ENCODE measurements around the gene OS9. TPM values are rescaled to one million over a fixed set of nuclear protein-coding genes. Genes with fewer than 3 reads are reported as not detected.

Gene OS9
- total RNA-seq, 1 donor from 2014 or later: 230 TPM

DNA sequence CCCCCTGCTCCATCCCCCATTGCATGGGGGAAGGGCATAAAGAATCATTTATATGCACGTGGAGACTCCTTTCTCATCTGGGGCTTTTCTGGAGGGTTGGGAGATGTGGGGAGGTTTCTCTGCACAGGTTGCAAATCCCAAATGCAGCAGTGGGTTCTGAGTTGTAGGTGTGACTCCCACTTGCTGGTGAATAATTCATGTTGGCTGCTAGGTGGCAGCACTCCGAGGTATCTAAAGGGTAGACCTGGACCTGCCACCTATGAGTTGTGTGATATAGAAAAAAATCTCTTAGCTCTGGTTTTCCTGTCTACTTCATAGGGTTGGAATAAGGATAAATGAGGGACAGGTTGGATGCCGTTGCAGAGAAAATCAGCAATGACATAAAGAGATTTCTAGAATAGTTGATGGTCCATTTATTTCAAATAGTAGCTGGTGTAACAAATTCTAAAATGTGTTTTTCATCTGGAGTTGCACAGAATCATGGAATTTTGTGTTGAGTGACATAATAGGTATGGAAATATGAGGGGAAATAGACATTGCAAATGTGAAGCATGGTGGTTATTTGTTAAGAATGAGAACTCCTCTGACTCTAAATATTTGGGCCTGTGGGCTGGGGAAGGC, 65.5 kb downstream of the OS9 start:
- no peak for ATAC-seq
- DNase-seq (ENCODE audit: low spot score): no peak
- intact Hi-C loops (cut with DNase I): no loop called here

DNA sequence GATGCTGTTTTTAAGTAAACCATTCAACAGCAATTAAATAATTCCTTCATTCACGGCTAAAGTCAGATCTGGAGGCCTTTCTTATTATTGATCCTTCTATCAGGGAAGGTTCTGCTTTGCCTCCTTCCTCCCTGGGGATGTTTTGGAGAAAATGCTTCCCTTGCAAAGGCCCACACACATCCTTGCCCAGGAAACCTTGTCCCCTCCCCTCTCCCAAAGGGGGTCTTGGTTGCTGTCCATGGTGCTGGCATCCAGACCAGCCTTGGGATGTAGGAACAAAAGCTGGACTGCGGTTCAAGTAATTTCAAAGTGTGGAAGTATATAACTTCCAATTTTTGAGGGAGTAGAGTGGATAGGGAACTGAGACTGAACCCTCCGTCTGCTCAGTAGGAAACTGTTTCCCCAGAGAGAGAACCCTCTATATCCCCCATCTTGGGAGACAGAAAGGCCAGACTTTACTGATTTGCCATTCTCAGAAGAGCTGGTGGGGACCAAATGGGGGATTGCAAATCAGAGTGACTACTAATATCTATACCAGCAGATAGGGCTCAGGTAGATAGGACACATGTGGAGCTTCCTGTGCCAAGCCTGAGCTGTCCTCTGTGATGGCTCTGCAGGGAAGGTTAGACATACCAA, 66.5 kb downstream of the OS9 start:
- no peak for ATAC-seq
- intact Hi-C loops (cut with DNase I): no loop called here

DNA sequence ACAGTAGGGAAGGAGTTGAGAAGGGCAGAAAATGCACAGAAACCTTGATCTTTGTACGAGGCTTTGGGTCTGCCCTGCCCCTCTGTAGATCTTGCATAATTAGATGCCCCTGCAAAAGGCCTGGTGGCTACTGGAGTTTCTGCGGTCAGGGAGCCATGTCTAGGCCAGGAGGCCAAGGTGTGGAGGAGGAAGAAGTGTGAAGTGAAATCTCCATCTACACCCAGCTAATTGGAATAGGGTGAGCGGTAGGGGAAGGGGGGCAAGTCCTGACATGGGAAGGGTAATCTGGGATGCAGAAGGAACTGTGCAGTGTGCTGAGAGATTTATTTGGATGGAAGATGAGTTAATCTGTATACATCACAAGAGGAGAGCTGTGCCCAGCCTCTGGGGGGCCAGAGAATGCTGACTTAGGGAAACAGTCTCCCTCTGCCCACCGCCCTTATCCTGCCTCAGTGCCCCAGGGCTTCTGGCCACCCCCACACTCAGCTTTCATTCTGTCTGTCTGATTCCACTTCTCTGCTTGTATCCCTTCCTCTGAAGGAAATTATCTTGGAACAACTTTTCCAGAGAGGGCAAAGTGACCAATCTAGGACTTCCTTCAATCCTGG, 67.6 kb downstream of the OS9 start:
- intact Hi-C loops (cut with DNase I): no loop called here
- no peak for DNase-seq (ENCODE audit: low spot score)
- ATAC-seq: no peak

More for the DNA sequence above, 66.5 kb downstream of the OS9 start:
- no peak for DNase-seq (ENCODE audit: low spot score)

DNA sequence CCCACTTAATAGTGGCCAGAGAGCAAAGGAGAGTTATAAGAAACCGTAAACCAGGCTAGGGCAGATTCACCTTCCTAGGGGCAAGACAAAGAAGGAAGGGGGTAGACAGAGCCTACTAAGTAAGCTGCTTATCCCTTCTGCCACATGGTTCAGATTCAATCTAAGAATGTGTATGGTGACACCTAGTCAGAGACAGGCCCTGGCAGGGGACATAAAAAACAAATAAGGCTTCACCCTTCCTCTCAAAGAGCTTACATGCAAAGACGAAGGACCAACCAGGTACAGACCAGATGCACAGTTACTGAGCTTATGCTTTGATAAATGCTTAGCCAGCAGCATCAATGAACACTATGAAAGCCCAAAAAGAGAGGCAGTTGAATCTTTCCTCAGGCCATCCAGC, 68.5 kb downstream of the OS9 start:
- intact Hi-C loops (cut with DNase I): no loop called here
- DNase-seq (ENCODE audit: low spot score) (no peak), ATAC-seq (no peak)

DNA sequence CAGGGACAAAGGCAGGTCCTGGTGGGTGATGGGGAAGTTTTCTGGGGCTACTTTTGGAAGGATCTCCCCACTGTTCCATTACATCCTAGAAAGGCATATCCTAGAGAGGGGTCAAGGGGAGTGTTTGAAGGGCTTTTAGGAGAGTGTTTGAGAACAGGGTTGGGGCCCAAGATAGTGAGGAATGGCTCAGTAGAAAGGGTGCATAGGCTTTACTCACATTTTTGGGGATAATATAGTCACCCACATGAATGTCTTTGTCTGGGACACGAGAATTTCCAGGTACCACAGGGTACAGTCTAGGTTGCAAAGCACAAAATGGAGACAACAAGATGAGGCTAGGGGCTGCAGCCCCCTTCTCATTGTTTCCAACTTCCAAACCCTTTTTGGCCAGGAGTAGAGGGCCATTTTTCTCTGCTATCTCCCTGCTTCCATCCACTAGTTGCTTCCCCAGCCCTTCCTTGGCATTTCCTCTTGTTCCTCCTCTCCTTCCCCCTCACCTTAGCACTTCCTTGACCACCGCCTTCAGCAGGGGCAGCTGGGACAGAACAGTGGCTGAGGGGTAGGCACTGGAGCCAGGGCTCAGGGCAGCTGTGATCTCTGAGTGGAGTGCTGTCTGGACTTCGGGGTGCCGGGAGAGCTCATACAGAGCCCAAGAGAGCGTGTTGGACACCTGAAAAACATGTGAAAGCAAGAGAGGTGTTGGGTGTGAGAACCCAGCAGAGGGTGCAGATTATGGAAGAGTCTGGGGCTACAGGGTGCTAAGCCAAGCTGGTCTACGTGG, 70.1 kb downstream of the OS9 start:
- ATAC-seq: no peak
- intact Hi-C loops (cut with DNase I): no loop called here

DNA sequence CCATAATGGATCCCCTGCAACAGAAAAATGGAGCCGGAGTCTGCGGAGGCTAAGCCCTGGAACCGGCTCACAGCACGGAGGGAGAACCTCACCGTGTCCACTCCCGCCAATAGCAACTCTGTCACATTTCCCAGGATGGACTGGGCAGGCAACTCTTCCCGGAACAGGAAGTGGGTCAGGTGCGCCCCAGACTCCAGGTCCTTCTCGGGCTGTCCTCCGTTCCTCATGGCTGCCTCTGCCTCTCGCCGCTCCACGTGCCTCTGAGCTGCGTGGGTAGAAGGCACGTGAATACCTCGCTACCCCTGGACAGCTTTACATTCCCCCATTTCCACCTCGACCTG, 70.7 kb downstream of the OS9 start:
- intact Hi-C loops (cut with DNase I): no loop called here

More for the DNA sequence above, 70.1 kb downstream of the OS9 start:
- DNase-seq (ENCODE audit: low spot score): no peak

DNA sequence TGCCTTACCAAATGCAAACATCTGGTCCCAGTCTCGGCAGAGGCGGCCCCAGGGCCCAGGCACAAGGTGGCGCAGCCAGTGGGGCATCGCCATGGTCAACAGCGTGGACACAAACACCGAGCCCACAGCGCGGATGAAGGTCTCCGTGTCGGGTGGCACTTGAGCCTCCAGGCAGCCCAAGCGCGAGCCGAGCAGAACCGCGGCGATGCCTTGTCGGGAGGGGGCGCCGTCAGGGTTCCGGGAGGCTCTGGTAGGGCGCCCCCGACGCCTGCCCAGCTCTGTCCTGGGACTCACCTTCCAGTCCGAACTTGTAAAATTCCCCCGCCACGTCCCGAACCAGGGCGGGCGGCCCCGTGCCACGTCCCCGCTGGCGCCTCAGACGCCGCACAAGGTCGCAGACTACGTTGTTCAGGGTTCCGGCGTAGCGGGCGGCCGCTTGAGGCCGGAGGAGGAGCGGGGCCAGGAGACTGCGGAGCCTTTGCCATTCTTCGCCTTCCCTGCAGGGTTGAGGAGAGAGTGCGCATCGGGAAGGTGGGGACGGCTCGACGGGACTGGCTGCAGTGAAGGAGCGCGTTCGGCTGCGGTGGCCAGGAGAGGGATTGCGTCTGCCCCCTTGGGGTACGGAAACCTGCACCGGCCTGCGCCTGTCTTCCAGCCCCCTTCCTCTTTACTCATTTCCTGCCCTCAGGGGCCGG, 71.2 kb downstream of the OS9 start:
- no peak for DNase-seq (ENCODE audit: low spot score)
- intact Hi-C loops (cut with DNase I): no loop called here

More for the DNA sequence above, 70.7 kb downstream of the OS9 start:
- DNase-seq (ENCODE audit: low spot score): no peak
- ATAC-seq: no peak

DNA sequence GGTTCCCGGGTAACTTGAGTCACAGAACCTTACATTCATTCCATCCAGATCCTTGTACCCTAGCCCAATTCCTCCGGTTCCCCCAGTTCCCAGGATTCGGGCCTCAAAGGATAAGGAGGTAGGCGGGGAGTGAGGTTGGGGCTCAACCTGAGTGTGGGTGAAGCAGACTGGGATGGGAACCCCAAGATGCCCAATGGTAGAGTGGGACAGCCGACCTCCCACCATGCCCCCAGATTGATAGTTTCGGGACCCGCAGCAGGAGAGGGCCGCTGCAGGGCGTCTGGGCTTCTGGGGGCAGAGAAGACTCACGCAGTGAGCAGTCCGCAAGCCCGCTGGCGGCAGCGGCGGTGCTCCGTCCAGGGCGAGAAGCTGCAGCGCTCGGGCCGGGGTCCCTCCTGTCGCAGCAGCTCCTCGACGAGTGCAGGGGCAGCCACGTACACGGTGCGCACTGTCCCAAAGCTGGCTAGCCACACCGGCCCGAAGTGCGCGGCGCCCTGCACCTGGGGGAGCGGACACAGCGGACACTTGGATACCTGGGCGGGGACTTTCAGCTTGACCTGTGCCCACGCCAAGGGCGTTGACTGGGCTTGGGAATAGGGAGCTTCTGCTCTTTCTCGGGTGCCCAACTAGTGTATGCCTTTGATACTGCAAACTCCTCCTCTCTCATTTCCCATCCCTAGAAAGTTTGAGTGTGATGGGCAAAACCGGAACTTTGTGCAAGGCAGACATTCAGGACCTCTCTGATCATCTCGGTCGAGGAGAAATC, 71.9 kb downstream of the OS9 start:
- ATAC-seq: peak; percentile 3
- DNase-seq (ENCODE audit: low spot score): no peak
- intact Hi-C loops (cut with DNase I): no loop called here

More for the DNA sequence above, 71.2 kb downstream of the OS9 start:
- ATAC-seq: peak; percentile 53

DNA sequence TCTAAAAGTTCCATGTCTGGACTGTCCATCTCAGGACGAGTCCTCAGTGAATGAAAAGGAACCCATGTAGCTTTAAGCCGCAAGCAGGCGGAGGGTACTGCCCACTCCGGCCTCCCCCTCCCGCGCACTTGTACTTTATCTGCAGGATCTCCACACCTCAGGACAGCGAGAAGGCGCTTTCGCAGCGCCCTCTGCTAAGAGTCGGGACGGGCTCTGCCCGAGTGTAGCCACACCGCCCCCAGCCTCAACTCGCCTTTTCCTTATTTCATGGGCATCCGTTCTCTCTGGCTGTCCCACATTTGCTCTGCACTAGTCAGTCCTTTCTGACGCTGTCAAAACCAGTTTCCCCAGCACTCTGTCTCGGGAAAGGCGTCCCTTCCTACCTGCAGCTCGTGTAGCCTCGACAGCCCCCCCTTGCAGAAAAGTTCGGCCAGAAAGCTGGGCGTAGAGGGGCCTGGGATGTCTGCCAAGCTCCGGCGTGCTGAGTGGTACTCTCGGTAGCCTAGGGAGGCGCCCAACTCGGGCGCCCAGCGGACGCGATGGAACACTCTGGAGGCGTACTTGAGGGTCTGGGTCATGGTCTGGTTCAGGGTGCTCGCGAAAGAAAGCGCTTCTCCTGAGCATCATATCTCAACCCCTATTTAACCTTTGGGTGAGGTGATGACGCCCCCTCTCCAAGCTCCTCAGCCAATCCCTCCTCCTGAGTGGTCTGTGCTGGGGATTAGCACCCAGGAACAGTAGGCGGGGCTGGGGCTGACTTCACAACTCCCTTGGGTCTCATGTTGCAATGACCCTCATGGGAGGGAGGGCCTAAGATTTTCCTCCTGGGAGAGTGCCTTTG, 72.8 kb downstream of the OS9 start, which contains the start of gene CYP27B1:
Gene CYP27B1 (minus strand): TSS at position 615 of the 841 bp plus-strand sequence. CDS start 37 bp downstream, at position 578.
- no peak for DNase-seq (ENCODE audit: low spot score)
- intact Hi-C loops (cut with DNase I): no loop called here
- ATAC-seq: peak; percentile 14

DNA sequence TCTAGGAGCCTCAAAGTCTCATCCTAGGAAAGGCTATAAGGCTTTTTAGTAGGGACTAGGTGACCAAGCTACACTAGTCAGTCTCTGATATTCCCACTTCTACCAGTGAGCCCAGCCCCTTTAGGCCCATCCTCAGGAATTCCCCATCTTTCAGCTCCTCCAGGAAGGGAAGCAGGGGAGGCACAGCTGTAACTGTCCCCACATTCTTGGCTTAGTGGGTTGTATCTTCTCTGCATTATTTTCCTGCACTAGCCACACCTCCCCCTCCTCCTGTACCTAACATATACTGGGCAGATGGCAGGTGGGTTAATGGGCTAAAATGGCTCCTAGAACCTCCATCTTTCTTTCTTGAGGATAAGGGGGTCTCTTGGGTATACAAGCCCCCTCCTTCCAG, 73.4 kb downstream of the OS9 start:
- intact Hi-C loops (cut with DNase I): no loop called here
- no peak for DNase-seq (ENCODE audit: low spot score)
- ATAC-seq: no peak

DNA sequence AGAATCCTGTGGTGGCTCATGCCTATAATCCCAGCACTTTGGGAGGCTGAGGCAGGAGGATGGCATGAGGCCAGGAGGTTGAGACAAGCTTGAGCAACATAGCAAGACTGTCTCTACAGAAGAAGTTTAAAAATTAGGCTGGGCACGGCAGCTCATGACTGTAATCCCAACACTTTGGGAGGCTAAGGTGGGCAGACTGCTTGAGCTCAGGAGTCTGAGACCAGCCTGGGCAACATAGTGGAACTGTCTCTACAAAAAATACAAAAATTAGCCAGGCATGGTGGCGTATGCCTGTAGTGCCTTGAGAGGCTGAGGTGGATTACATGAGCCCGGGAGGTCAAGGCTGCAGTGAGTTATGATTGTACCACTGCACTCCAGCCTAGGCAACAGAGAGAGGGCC, 73.9 kb downstream of the OS9 start:
- DNase-seq (ENCODE audit: low spot score) (no peak), ATAC-seq (no peak)
- intact Hi-C loops (cut with DNase I): no loop called here

DNA sequence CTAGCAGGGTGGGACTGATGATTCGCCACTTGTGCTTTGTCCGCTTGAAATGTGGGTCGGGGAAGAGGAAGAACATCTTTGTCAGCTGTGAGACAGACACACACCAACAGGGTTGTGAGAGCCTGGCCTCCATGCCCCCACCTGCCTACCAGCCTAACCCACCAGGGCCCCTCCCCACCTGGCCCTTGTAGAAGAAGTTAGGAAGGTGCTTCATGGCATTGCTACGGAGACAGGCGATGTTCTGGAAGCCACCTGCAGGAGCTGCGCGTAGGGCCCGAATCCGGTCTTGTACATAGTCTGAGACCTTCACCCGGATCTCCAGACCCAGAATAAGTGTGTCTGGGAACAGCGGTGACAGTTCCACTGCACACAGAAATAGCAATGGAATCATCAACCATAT, 75.7 kb downstream of the OS9 start:
- ATAC-seq (no peak), DNase-seq (ENCODE audit: low spot score) (no peak)
- intact Hi-C loops (cut with DNase I): no loop called here

DNA sequence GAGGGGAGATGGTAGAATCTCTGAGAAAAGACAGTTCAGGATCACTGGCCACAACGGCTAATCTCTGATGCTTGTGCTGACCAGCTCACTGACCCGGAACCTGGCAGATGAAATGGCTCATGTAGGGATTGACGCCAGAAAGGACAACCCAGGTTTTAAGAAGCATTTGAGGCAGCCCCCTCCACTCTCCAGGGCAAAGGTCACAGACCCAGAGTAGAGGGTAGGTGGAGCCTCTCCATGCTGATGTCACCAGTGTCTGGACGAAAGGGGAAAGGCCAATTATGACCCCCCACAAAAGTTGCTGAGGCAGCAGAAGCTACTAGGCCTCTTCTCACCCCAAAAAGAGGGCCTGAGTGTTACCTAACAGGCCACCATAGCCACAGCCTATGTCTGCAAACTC, 76.8 kb downstream of the OS9 start:
- ATAC-seq (no peak), DNase-seq (ENCODE audit: low spot score) (no peak)
- intact Hi-C loops (cut with DNase I): no loop called here

Small RNAs within 50 kb of the gene (microRNA-seq; reads per million reads assigned to microRNA genes)
- gene MIR6759: not detected

Other genes starting within 250 kb of the OS9 start
- gene INHBE, start 238.8 kb upstream of the OS9 start, total RNA-seq: not detected
- gene GLI1, start 234.3 kb upstream of the OS9 start, total RNA-seq: 47.7 TPM
- gene ARHGAP9, start 214.3 kb upstream of the OS9 start, total RNA-seq: 30.8 TPM
- 121 TPM for gene MARS1, start 206.1 kb upstream of the OS9 start, total RNA-seq
- 34.0 TPM for gene DDIT3, start 173.6 kb upstream of the OS9 start, total RNA-seq
- 76.2 TPM for gene MBD6, start 171.3 kb upstream of the OS9 start, total RNA-seq
- gene DCTN2, start 146.9 kb upstream of the OS9 start, total RNA-seq: 104 TPM
- gene KIF5A, start 144.1 kb upstream of the OS9 start, total RNA-seq: 5.6 TPM
- 26.0 TPM for gene PIP4K2C, start 102.9 kb upstream of the OS9 start, total RNA-seq
- gene DTX3, start 89.3 kb upstream of the OS9 start, total RNA-seq: 42.9 TPM
- 61.3 TPM for gene ARHGEF25, start 82.7 kb upstream of the OS9 start, total RNA-seq
- gene B4GALNT1, start 60.9 kb upstream of the OS9 start, total RNA-seq: 16.6 TPM
- gene AGAP2, start 44.6 kb downstream of the OS9 start, total RNA-seq: 4.0 TPM
- gene TSPAN31, start 50.9 kb downstream of the OS9 start, total RNA-seq: 37.1 TPM
- gene CDK4, start 58.2 kb downstream of the OS9 start, total RNA-seq: 54.0 TPM
- gene MARCHF9, start 61.0 kb downstream of the OS9 start, total RNA-seq: 10.6 TPM
- gene CYP27B1, start 72.9 kb downstream of the OS9 start, total RNA-seq: 0.98 TPM
- 13.4 TPM for gene METTL1, start 78.0 kb downstream of the OS9 start, total RNA-seq
- gene EEF1AKMT3, start 78.5 kb downstream of the OS9 start, total RNA-seq: 11.8 TPM
- 14.6 TPM for gene TSFM, start 88.7 kb downstream of the OS9 start, total RNA-seq
- gene AVIL, start 124.6 kb downstream of the OS9 start, total RNA-seq: 7.3 TPM
- 202 TPM for gene CTDSP2, start 152.6 kb downstream of the OS9 start, total RNA-seq
- gene ATP23, start 247.4 kb downstream of the OS9 start, total RNA-seq: 8.5 TPM